Epithelial cell of esophagus (primary cell): ENCODE measurements around the gene PTPN11.

Source experiments
- DNase-seq: peaks from one replicate; pipeline ENCODE4 v3.0.0; 2010; ENCODE audit warnings: low read depth
- H3K4me3 ChIP-seq: 2 replicates; pipeline ENCODE4 v1.5.1; 2011; ENCODE audit warnings: mild to moderate bottlenecking, low read length, control low read depth
- CTCF ChIP-seq: IDR thresholded peaks from 2 replicates; pipeline ENCODE4 v1.5.1; 2011; ENCODE audit warnings: low read depth, mild to moderate bottlenecking, low read length, control low read depth, inconsistent platforms; ENCODE audit not compliant: insufficient read depth; ENCODE audit errors: missing control alignments

Gene PTPN11

GRCh38 chr12:112533528-112533927 is 114.8 kb downstream of the PTPN11 start:
- DNase-seq = no peak
- H3K4me3 ChIP-seq = no peak overlapping the region
- TF ChIP-seq CTCF = no peak

- no peak for DNase-seq
- no peak for TF ChIP-seq CTCF
- no peak overlapping the region for H3K4me3 ChIP-seq
Observed at GRCh38 chr12:112535017-112535416, 116.3 kb downstream of the PTPN11 start.

GRCh38 chr12:112535637-112536366 is 117.1 kb downstream of the PTPN11 start:
- no peak overlapping the region for H3K4me3 ChIP-seq
- DNase-seq = no peak
- no peak for TF ChIP-seq CTCF

- TF ChIP-seq CTCF = no peak
- DNase-seq = no peak
Observed at GRCh38 chr12:112536367-112536730, 117.6 kb downstream of the PTPN11 start.

GRCh38 chr12:112537710-112538396 is 119.1 kb downstream of the PTPN11 start:
- TF ChIP-seq CTCF = no peak
- H3K4me3 ChIP-seq = no peak overlapping the region
- peak; percentile 13 for DNase-seq

More at GRCh38 chr12:112536367-112536730, 117.6 kb downstream of the PTPN11 start:
- no peak overlapping the region for H3K4me3 ChIP-seq

GRCh38 chr12:112538740-112539139 is 120.0 kb downstream of the PTPN11 start:
- DNase-seq = no peak
- H3K4me3 ChIP-seq = no peak overlapping the region
- no peak for TF ChIP-seq CTCF

GRCh38 chr12:112539221-112539620 is 120.5 kb downstream of the PTPN11 start:
- no peak for TF ChIP-seq CTCF
- DNase-seq = no peak
- H3K4me3 ChIP-seq = no peak overlapping the region
